ENCODE measurements around the gene SORBS2. TPM values are rescaled to one million over a fixed set of nuclear protein-coding genes. Genes with fewer than 3 reads are reported as not detected.
A peak's percentile ranks its signal among the peaks of the same experiment; 100 is the strongest.

SORBS2 gene
- total and polyA plus RNA-seq, 2 donors (not counting 1 experiment from before 2014, with no cell fraction given), result 0.33 to 3.0 TPM

DNA sequence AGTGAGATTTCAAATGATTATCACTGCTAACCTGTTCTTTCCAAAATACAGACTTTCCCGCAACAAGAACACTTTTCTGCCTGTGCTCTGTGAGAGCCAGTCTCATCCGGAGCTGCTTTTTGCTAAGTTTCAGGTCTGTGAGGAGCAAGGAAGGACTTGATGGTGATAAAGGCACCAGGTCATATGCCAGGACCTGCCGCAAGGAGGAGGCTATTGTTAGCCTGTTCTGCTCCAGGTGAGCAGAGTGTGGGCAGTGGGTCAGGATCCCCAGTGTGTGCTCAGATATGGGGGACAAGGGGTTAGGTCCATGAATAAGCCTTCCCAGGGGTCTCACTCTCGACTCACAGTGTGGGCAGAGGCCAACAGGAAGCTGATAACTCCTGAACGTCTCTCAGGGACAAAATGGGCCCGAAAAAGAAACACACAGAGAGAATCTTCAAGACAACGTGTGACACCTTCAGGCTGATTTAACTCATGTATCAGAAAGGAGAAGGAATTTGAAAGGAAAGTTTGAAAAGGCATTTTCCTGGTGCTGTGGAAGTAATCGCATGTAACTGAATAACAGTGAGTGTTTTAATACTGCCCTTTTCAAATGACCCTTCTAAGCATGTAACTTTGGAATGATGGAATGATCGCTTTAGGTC lies 219.0 kb downstream of the SORBS2 start:
- Histone ChIP-seq H2AFZ (ENCODE audit: low read length) (no peak overlapping the region), H3K4me3 (replicated peaks in 1 of 4; ENCODE audit: control extremely low read depth in 1 of 4, insufficient read depth in 1 of 4, low read depth in 3 of 4, low read length in 4 of 4) (no peak overlapping the region), H3K4me2 (ENCODE audit: extremely low read depth, insufficient read depth, low read length) (no peak overlapping the region), H3K9ac (ENCODE audit: insufficient read depth, low read length) (no peak overlapping the region), H3K27me3 (ENCODE audit: control insufficient read depth, insufficient read depth, low read length) (peaks cover under 1% of the 10 kb centered on the region), H3K79me2 (ENCODE audit: control insufficient read depth, insufficient read depth, low read length) (no peaks in the 10 kb centered on the region), H3K4me1 (ENCODE audit: control insufficient read depth, extremely low read depth, insufficient read depth, low read length) (no peaks in the 10 kb centered on the region), H4K20me1 (ENCODE audit: control insufficient read depth, extremely low read depth, insufficient read depth, low read length) (no peaks in the 10 kb centered on the region), H3K27ac (ENCODE audit: insufficient read depth, low read length) (no peak overlapping the region), H3K36me3 (ENCODE audit: control insufficient read depth, insufficient read depth, low read length) (no peaks in the 10 kb centered on the region), H3K9me3 (ENCODE audit: control insufficient read depth, insufficient read depth, low read depth, low read length) (no peaks in the 10 kb centered on the region)
- peak in 1 of 2 donors; percentile 14 for DNase-seq (ENCODE audit: low read depth in 2 of 2)
- TF ChIP-seq, protein P1, sequence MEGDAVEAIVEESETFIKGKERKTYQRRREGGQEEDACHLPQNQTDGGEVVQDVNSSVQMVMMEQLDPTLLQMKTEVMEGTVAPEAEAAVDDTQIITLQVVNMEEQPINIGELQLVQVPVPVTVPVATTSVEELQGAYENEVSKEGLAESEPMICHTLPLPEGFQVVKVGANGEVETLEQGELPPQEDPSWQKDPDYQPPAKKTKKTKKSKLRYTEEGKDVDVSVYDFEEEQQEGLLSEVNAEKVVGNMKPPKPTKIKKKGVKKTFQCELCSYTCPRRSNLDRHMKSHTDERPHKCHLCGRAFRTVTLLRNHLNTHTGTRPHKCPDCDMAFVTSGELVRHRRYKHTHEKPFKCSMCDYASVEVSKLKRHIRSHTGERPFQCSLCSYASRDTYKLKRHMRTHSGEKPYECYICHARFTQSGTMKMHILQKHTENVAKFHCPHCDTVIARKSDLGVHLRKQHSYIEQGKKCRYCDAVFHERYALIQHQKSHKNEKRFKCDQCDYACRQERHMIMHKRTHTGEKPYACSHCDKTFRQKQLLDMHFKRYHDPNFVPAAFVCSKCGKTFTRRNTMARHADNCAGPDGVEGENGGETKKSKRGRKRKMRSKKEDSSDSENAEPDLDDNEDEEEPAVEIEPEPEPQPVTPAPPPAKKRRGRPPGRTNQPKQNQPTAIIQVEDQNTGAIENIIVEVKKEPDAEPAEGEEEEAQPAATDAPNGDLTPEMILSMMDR (conservative IDR thresholded peaks at IDR 0.05 in 1 of 2, IDR thresholded peaks at IDR 0.05 in 1 of 2; ENCODE audit: low read depth in 1 of 2, low read length in 2 of 2), result no peak
- no peak for TF ChIP-seq EZH2 (IDR thresholded peaks at IDR 0.05; ENCODE audit: low read length, missing control alignments)

GRCh38 chr4:185592438-185592837 lies 219.6 kb downstream of the SORBS2 start:
- Histone ChIP-seq H4K20me1 (ENCODE audit: control insufficient read depth, extremely low read depth, insufficient read depth, low read length) (no peaks in the 10 kb centered on the region), H3K79me2 (ENCODE audit: control insufficient read depth, insufficient read depth, low read length) (no peaks in the 10 kb centered on the region), H3K36me3 (ENCODE audit: control insufficient read depth, insufficient read depth, low read length) (no peaks in the 10 kb centered on the region), H3K4me2 (ENCODE audit: extremely low read depth, insufficient read depth, low read length) (no peak overlapping the region), H3K27me3 (ENCODE audit: control insufficient read depth, insufficient read depth, low read length) (peaks cover 3% of the 10 kb centered on the region), H3K9ac (ENCODE audit: insufficient read depth, low read length) (no peak overlapping the region), H3K27ac (ENCODE audit: insufficient read depth, low read length) (no peak overlapping the region), H3K9me3 (ENCODE audit: control insufficient read depth, insufficient read depth, low read depth, low read length) (no peaks in the 10 kb centered on the region), H3K4me1 (ENCODE audit: control insufficient read depth, extremely low read depth, insufficient read depth, low read length) (peaks cover under 1% of the 10 kb centered on the region), H2AFZ (ENCODE audit: low read length) (no peak overlapping the region), H3K4me3 (replicated peaks in 1 of 4; ENCODE audit: control extremely low read depth in 1 of 4, insufficient read depth in 1 of 4, low read depth in 3 of 4, low read length in 4 of 4) (no peak overlapping the region)
- TF ChIP-seq EZH2 (IDR thresholded peaks at IDR 0.05; ENCODE audit: low read length, missing control alignments), result no peak
- TF ChIP-seq, protein P1 (conservative IDR thresholded peaks at IDR 0.05 in 1 of 2, IDR thresholded peaks at IDR 0.05 in 1 of 2; ENCODE audit: low read depth in 1 of 2, low read length in 2 of 2), result no peak
- DNase-seq (ENCODE audit: low read depth in 2 of 2), result no peak

DNA sequence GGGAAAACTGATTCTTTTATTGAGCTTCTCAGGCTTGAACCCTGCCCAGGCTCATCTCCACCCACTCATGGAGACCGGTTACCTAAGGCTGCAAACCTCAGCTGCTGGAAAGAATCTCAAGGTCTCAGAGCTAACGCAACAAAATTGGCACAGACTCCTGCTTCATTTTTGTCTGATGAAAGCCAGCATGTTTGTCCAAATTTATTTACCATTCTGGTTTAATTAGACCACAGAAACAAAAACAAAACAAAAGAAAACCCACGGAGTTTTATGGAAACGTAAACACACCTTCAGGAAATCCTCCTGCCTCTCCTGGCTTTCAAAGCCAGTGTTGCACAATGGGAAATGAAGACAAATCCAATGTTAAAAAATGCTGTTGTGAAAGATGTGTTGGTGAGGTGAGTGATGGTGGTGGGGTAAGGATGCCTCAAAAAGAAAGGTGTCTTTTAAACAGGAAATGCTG lies 220.3 kb downstream of the SORBS2 start:
- H3K4me1 ChIP-seq (ENCODE audit: control insufficient read depth, extremely low read depth, insufficient read depth, low read length), result peaks cover 2% of the 10 kb centered on the region
- H3K9ac ChIP-seq (ENCODE audit: insufficient read depth, low read length), result no peak overlapping the region
- H3K79me2 ChIP-seq (ENCODE audit: control insufficient read depth, insufficient read depth, low read length), result no peaks in the 10 kb centered on the region
- H2AFZ ChIP-seq (ENCODE audit: low read length), result no peak overlapping the region
- H3K4me3 ChIP-seq (replicated peaks in 1 of 4; ENCODE audit: control extremely low read depth in 1 of 4, insufficient read depth in 1 of 4, low read depth in 3 of 4, low read length in 4 of 4), result no peak overlapping the region
- peak overlapping the region; percentile 35 for H3K4me2 ChIP-seq (ENCODE audit: extremely low read depth, insufficient read depth, low read length)
- TF ChIP-seq EZH2 (IDR thresholded peaks at IDR 0.05; ENCODE audit: low read length, missing control alignments), result no peak
- TF ChIP-seq, protein P1 (conservative IDR thresholded peaks at IDR 0.05 in 1 of 2, IDR thresholded peaks at IDR 0.05 in 1 of 2; ENCODE audit: low read depth in 1 of 2, low read length in 2 of 2), result no peak
- H4K20me1 ChIP-seq (ENCODE audit: control insufficient read depth, extremely low read depth, insufficient read depth, low read length), result no peaks in the 10 kb centered on the region
- H3K9me3 ChIP-seq (ENCODE audit: control insufficient read depth, insufficient read depth, low read depth, low read length), result no peaks in the 10 kb centered on the region
- no peaks in the 10 kb centered on the region for H3K36me3 ChIP-seq (ENCODE audit: control insufficient read depth, insufficient read depth, low read length)
- peak; percentile 11 to 64 for DNase-seq (ENCODE audit: low read depth in 2 of 2)
- H3K27ac ChIP-seq (ENCODE audit: insufficient read depth, low read length), result no peak overlapping the region
- peaks cover 3% of the 10 kb centered on the region for H3K27me3 ChIP-seq (ENCODE audit: control insufficient read depth, insufficient read depth, low read length)

Data from fibroblast of lung (primary cell).